Measurements from ENCODE around the gene MALRD1.

The MALRD1 gene

GRCh38 chr10:19449860-19450259, 401.3 kb downstream of the MALRD1 start:
- Mint-ChIP-seq H3K4me1 (no peaks in the 10 kb centered on the region), H3K9me3 (peaks cover 0 to 3% of the 10 kb centered on the region in 2 donors), H3K4me3 (no peak overlapping the region), H3K27me3 (no peaks in the 10 kb centered on the region), H3K27ac (no peak overlapping the region)
- ATAC-seq (no peak), DNase-seq (no peak)

- H3K9me3 Mint-ChIP-seq, result no peaks in the 10 kb centered on the region
- ATAC-seq, result no peak
- no peak for DNase-seq
- H3K4me1 Mint-ChIP-seq, result no peaks in the 10 kb centered on the region
- H3K27me3 Mint-ChIP-seq, result no peaks in the 10 kb centered on the region
- H3K27ac Mint-ChIP-seq, result no peak overlapping the region
- no peak overlapping the region for H3K4me3 Mint-ChIP-seq
Measured at GRCh38 chr10:19451356-19451755, 402.8 kb downstream of the MALRD1 start.

- no peak for DNase-seq
- no peaks in the 10 kb centered on the region for H3K9me3 Mint-ChIP-seq
- H3K4me3 Mint-ChIP-seq, result no peak overlapping the region
- H3K4me1 Mint-ChIP-seq, result no peaks in the 10 kb centered on the region
- no peak overlapping the region for H3K27ac Mint-ChIP-seq
- no peak for ATAC-seq
- no peaks in the 10 kb centered on the region for H3K27me3 Mint-ChIP-seq
Measured at GRCh38 chr10:19451937-19452336, 403.3 kb downstream of the MALRD1 start.

GRCh38 chr10:19453967-19454366, 405.4 kb downstream of the MALRD1 start:
- H3K27me3 Mint-ChIP-seq, result no peaks in the 10 kb centered on the region
- no peaks in the 10 kb centered on the region for H3K4me1 Mint-ChIP-seq
- ATAC-seq, result no peak
- DNase-seq, result no peak
- no peak overlapping the region for H3K4me3 Mint-ChIP-seq
- H3K9me3 Mint-ChIP-seq, result no peaks in the 10 kb centered on the region
- H3K27ac Mint-ChIP-seq, result no peak overlapping the region

GRCh38 chr10:19461588-19461987, 413.0 kb downstream of the MALRD1 start:
- H3K27ac Mint-ChIP-seq, result no peak overlapping the region
- no peaks in the 10 kb centered on the region for H3K4me1 Mint-ChIP-seq
- no peak overlapping the region for H3K4me3 Mint-ChIP-seq
- peaks cover 0 to 19% of the 10 kb centered on the region in 2 donors for H3K9me3 Mint-ChIP-seq
- ATAC-seq (no peak), DNase-seq (no peak)
- no peaks in the 10 kb centered on the region for H3K27me3 Mint-ChIP-seq

- H3K9me3 Mint-ChIP-seq, result peaks cover 0 to 13% of the 10 kb centered on the region in 2 donors
- no peaks in the 10 kb centered on the region for H3K27me3 Mint-ChIP-seq
- ATAC-seq (no peak), DNase-seq (no peak)
- no peak overlapping the region for H3K4me3 Mint-ChIP-seq
- no peaks in the 10 kb centered on the region for H3K4me1 Mint-ChIP-seq
- no peak overlapping the region for H3K27ac Mint-ChIP-seq
Measured at GRCh38 chr10:19466709-19467108, 418.1 kb downstream of the MALRD1 start.

- no peak overlapping the region for H3K27ac Mint-ChIP-seq
Measured at GRCh38 chr10:19468413-19468812, 419.8 kb downstream of the MALRD1 start.

GRCh38 chr10:19469521-19469920, 420.9 kb downstream of the MALRD1 start:
- Mint-ChIP-seq H3K4me1 (no peaks in the 10 kb centered on the region), H3K4me3 (no peak overlapping the region), H3K27me3 (no peaks in the 10 kb centered on the region), H3K27ac (no peak overlapping the region), H3K9me3 (peaks cover 0 to 15% of the 10 kb centered on the region in 2 donors)
- no peak for DNase-seq
- no peak for ATAC-seq

More at GRCh38 chr10:19468413-19468812, 419.8 kb downstream of the MALRD1 start:
- peaks cover 0 to 13% of the 10 kb centered on the region in 2 donors for H3K9me3 Mint-ChIP-seq
- no peak overlapping the region for H3K4me3 Mint-ChIP-seq
- DNase-seq (no peak), ATAC-seq (no peak)
- no peaks in the 10 kb centered on the region for H3K4me1 Mint-ChIP-seq
- H3K27me3 Mint-ChIP-seq, result no peaks in the 10 kb centered on the region

- H3K4me3 Mint-ChIP-seq, result no peak overlapping the region
- no peak for DNase-seq
- H3K27ac Mint-ChIP-seq, result no peak overlapping the region
- no peak for ATAC-seq
- H3K4me1 Mint-ChIP-seq, result no peaks in the 10 kb centered on the region
- no peaks in the 10 kb centered on the region for H3K27me3 Mint-ChIP-seq
- H3K9me3 Mint-ChIP-seq, result peaks cover 1 to 5% of the 10 kb centered on the region in 2 donors
Measured at GRCh38 chr10:19479854-19480253, 431.3 kb downstream of the MALRD1 start.

- ATAC-seq (no peak), DNase-seq (no peak)
- Mint-ChIP-seq H3K4me3 (no peak overlapping the region), H3K9me3 (peaks cover 4 to 5% of the 10 kb centered on the region in 2 donors), H3K4me1 (no peaks in the 10 kb centered on the region), H3K27ac (no peak overlapping the region), H3K27me3 (no peaks in the 10 kb centered on the region)
Measured at GRCh38 chr10:19480353-19480752, 431.8 kb downstream of the MALRD1 start.

- Mint-ChIP-seq H3K4me1 (no peaks in the 10 kb centered on the region), H3K9me3 (peaks cover 4 to 5% of the 10 kb centered on the region in 2 donors), H3K27me3 (no peaks in the 10 kb centered on the region), H3K4me3 (no peak overlapping the region), H3K27ac (no peak overlapping the region)
- no peak for DNase-seq
- ATAC-seq, result no peak
Measured at GRCh38 chr10:19483421-19483820, 434.8 kb downstream of the MALRD1 start.

GRCh38 chr10:19488592-19489280, 440.1 kb downstream of the MALRD1 start:
- H3K27ac Mint-ChIP-seq, result no peak overlapping the region
- ATAC-seq (no peak), DNase-seq (no peak)
- no peaks in the 10 kb centered on the region for H3K4me1 Mint-ChIP-seq
- peaks cover 0 to 4% of the 10 kb centered on the region in 2 donors for H3K9me3 Mint-ChIP-seq
- no peaks in the 10 kb centered on the region for H3K27me3 Mint-ChIP-seq
- peak overlapping the region in 1 of 2 donors; percentile 36 for H3K4me3 Mint-ChIP-seq

GRCh38 chr10:19491166-19491565, 442.6 kb downstream of the MALRD1 start:
- Mint-ChIP-seq H3K27me3 (no peaks in the 10 kb centered on the region), H3K4me1 (no peaks in the 10 kb centered on the region), H3K9me3 (peaks cover 0 to 9% of the 10 kb centered on the region in 2 donors), H3K4me3 (no peak overlapping the region), H3K27ac (no peak overlapping the region)
- no peak for ATAC-seq
- DNase-seq, result no peak

GRCh38 chr10:19493917-19494316, 445.3 kb downstream of the MALRD1 start:
- Mint-ChIP-seq H3K9me3 (peaks cover 7 to 9% of the 10 kb centered on the region in 2 donors), H3K27me3 (no peaks in the 10 kb centered on the region), H3K27ac (no peak overlapping the region), H3K4me3 (no peak overlapping the region), H3K4me1 (no peaks in the 10 kb centered on the region)
- no peak for DNase-seq
- no peak for ATAC-seq

GRCh38 chr10:19497026-19497425, 448.4 kb downstream of the MALRD1 start:
- H3K9me3 Mint-ChIP-seq, result peaks cover 7 to 9% of the 10 kb centered on the region in 2 donors
- ATAC-seq, result no peak
- no peaks in the 10 kb centered on the region for H3K27me3 Mint-ChIP-seq
- no peaks in the 10 kb centered on the region for H3K4me1 Mint-ChIP-seq
- no peak overlapping the region for H3K27ac Mint-ChIP-seq
- H3K4me3 Mint-ChIP-seq, result no peak overlapping the region
- DNase-seq, result no peak

- Mint-ChIP-seq H3K27me3 (no peaks in the 10 kb centered on the region), H3K27ac (no peak overlapping the region), H3K9me3 (peaks cover 7 to 9% of the 10 kb centered on the region in 2 donors), H3K4me3 (no peak overlapping the region), H3K4me1 (no peaks in the 10 kb centered on the region)
- DNase-seq (no peak), ATAC-seq (no peak)
Measured at GRCh38 chr10:19498393-19499290, 450.0 kb downstream of the MALRD1 start.

All from stimulated activated naive CD8-positive, alpha-beta T cell treated with anti-CD3 and anti-CD28 coated beads, Interleukin-15, amount 100 ng/mL, for 72 hours (primary cell).